AG04450 (cell line): ENCODE measurements around the gene GHDC. TPM values are rescaled to one million over a fixed set of nuclear protein-coding genes. Genes with fewer than 3 reads are reported as not detected.
"Not testable (repeated sequence)": the region's sequence is repeated elsewhere in the genome, so short reads cannot be mapped to it uniquely, and the experiment has no call there.

ENCODE experiments used
- CTCF ChIA-PET: fragments of 300-600, 350-600 bp; formaldehyde crosslinking; extraction: SDS; loops from one replicate; lab custom pipeline; 2022; ENCODE audit warnings: antibody characterized with exemption, inconsistent platforms; lab: Charles Lee
- POLR2A ChIA-PET: fragments of 350-600 bp; formaldehyde crosslinking; extraction: SDS; loops from one replicate; lab custom pipeline; 2021; ENCODE audit warnings: antibody characterized with exemption, inconsistent platforms; lab: Yijun Ruan, JAX
- DNase-seq: peaks from one replicate; pipeline ENCODE4 v3.0.0-alpha.2; 2011; ENCODE audit warnings: low read depth, low spot score
- H3K27ac ChIP-seq: one replicate; pipeline ENCODE4 v1.5.1; 2012; ENCODE audit warnings: low read depth, low read length, control low read depth
- H3K27me3 ChIP-seq: one replicate; pipeline ENCODE4 v1.6.0; 2012; ENCODE audit warnings: low read length; ENCODE audit not compliant: control insufficient read depth, insufficient read depth
- H3K4me3 ChIP-seq: 2 replicates; pipeline ENCODE4 v1.5.1; 2011; ENCODE audit warnings: mild to moderate bottlenecking, low read depth, low read length, control low read depth
- H3K9me3 ChIP-seq: 2 replicates; pipeline ENCODE4 v1.5.1; 2012; ENCODE audit warnings: low read length; ENCODE audit not compliant: control insufficient read depth, insufficient read depth
- CTCF ChIP-seq: IDR thresholded peaks from 2 replicates; pipeline ENCODE4 v1.5.1; 2011; ENCODE audit warnings: low read depth, low read length, control low read depth, inconsistent platforms
- polyA plus RNA-seq: library from polyadenylated mRNA; depleted of rRNA; stranded (reverse); fragments of >200 nt; gene quantifications from 2 replicates; pipeline ENCODE4 v1.2.3, GENCODE V29; 2011

Gene GHDC
- polyA plus RNA-seq, 1 experiment: 5.1 TPM

GRCh38 chr17:42225646-42226045, 31.4 kb upstream of the GHDC start:
- no peak for DNase-seq
- Histone ChIP-seq H3K27ac (no peak overlapping the region), H3K4me3 (no peak overlapping the region), H3K27me3 (no peaks in the 10 kb centered on the region), H3K9me3 (no peaks in the 10 kb centered on the region)
- ChIA-PET POLR2A (no interaction called here), CTCF (no interaction called here)
- no peak for TF ChIP-seq CTCF

- ChIA-PET POLR2A (interaction anchor here (0.6 kb wide), 1 partner anchor 97 kb away, joined by 4 read pairs; no protein-coding TSS in a partner anchor), CTCF (interaction anchor here (0.6 to 2.9 kb wide), 2 partner anchors 28 to 514 kb away, joined by 3 to 14 read pairs; no protein-coding TSS in a partner anchor)
- no peaks in the 10 kb centered on the region for H3K9me3 ChIP-seq
- no peak for TF ChIP-seq CTCF
- H3K4me3 ChIP-seq: no peak overlapping the region
- H3K27me3 ChIP-seq: no peaks in the 10 kb centered on the region
- H3K27ac ChIP-seq: no peak overlapping the region
- DNase-seq: no peak
Measured at GRCh38 chr17:42224651-42225050, 30.4 kb upstream of the GHDC start.

GRCh38 chr17:42221886-42222745, 27.8 kb upstream of the GHDC start:
- no peaks in the 10 kb centered on the region for H3K9me3 ChIP-seq
- peak; percentile 13 for DNase-seq
- no peaks in the 10 kb centered on the region for H3K27me3 ChIP-seq
- H3K27ac ChIP-seq: no peak overlapping the region
- POLR2A ChIA-PET: interaction anchor here (0.6 to 1.7 kb wide), 4 partner anchors 11 to 314 kb away, joined by 4 to 8 read pairs (median 4); partner anchors contain the start of genes NAGLU and STAT5B
- TF ChIP-seq CTCF: peak; percentile 80
- CTCF ChIA-PET: interaction anchor here (0.5 to 2.9 kb wide), 47 partner anchors 8 to 713 kb away, joined by 3 to 24 read pairs (median 4); partner anchors contain the start of gene CAVIN1
- no peak overlapping the region for H3K4me3 ChIP-seq

- CTCF ChIA-PET, H3K27me3 ChIP-seq, H3K9me3 ChIP-seq, H3K27ac ChIP-seq, POLR2A ChIA-PET, DNase-seq, H3K4me3 ChIP-seq: not testable (repeated sequence)
Measured at GRCh38 chr17:42219280-42219679, 25.0 kb upstream of the GHDC start.

GRCh38 chr17:42214156-42214555, 19.9 kb upstream of the GHDC start:
- Histone ChIP-seq H3K27me3 (no peaks in the 10 kb centered on the region), H3K4me3 (no peak overlapping the region), H3K27ac (no peak overlapping the region), H3K9me3 (no peaks in the 10 kb centered on the region)
- ChIA-PET CTCF (interaction anchor here (1.5 kb wide), 1 partner anchor 8 kb away, joined by 18 read pairs; no protein-coding TSS in a partner anchor), POLR2A (no interaction called here)
- TF ChIP-seq CTCF: no peak
- no peak for DNase-seq
